HG03139 (cell line): Measurements from ENCODE around the gene CCER1.

Experiments
- ATAC-seq: cut with Tn5 transposase; IDR thresholded peaks from one replicate; pipeline ENCODE4 v1.9.1; 2021; ENCODE audit not compliant: unreplicated experiment

Gene CCER1

DNA sequence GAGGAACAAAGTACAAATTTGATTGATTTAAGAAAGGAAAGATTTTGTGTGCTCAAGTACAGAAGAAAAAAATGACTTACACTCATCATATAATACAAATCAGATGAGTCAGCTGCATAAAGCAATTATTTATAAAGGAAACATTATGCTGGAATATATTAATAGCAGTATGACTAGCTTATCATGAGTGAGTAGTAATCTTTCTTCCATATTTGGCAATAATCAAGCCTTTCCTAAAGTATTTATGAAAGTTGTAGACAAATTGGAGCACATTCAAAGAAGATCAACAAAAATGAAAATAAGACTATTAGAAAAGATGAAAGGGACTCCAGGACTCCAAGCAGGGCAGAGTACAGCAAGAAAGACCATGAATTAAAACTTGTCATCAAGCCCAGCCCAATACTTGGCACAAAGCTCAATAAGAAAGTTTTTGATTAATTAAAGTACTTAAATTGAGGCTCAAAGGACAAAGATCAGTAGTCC, 32.8 kb downstream of the CCER1 start:
- ATAC-seq: no peak

DNA sequence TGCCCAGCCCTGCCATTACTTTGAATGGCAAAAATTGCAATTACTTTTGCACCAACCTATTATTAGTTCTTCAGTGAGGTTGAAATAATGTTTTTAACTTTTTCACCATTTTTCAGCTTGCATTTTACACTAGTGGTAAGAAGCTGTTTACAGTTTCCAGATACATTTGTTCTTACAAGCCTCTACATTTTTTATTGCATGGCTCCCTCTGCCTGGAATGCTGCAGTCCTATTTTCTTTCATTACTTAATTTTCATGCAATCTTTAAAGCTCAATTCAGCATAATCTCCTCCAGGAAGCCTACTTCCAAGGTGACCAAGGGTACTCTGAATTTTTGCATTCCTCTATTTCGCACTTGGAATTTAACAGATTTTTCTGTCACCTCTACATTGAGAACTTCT, 33.4 kb downstream of the CCER1 start:
- no peak for ATAC-seq

DNA sequence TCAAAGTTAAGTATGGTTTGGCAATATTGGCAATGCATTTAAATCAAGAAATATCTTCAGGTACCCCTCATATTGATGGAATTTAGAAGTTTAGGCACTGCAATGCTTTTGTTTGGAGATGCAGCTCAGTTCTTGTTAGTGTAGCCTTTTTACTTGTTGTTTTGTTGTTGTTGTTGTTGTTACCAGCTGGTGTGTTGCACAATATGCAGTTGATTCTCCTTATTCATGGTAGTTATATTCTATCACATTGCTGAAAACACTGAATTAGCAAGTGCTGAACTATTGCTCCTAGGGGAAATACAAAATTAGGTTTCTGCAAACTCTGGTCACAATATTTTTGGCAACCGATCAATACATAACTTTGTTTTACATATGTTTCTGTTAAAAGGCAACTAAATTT, 34.8 kb downstream of the CCER1 start:
- ATAC-seq: no peak

DNA sequence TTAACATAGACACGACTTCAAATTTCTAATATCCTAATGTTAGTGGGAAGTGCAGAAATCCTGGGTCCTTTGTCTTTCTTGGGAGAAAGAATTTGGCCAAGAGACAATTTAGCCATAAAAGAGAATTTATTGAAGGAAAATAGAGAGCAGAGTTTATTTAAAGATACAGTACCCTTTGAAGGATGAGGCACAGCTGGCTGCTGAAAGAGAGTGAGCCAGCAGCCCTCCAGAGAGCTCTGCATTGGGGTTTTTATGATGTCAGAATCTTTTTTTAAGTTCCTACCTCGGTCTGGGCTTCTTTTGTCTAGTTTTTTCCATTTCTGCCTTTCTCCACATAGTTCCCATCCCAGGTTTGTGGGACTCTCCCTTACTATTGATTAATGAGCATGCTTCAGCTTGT, 37.5 kb downstream of the CCER1 start:
- no peak for ATAC-seq

DNA sequence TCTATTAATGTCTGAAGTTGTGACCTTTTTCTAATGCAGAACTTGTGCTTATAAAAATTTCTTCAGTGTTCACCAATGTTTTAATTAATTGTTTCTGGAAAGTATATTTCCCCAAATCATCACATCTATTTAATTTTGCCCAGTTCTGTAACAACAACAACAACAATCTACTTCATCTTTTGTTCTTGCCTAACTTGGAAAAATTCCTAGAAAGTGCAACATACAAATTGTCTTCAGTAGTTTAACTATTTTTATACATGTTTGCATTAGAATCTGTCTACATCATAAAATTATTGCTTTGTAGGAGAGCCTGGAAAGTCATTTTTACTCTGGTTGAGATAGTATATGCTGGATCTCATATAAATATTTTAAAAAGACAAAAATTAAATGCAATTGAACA, 38.5 kb downstream of the CCER1 start:
- no peak for ATAC-seq

DNA sequence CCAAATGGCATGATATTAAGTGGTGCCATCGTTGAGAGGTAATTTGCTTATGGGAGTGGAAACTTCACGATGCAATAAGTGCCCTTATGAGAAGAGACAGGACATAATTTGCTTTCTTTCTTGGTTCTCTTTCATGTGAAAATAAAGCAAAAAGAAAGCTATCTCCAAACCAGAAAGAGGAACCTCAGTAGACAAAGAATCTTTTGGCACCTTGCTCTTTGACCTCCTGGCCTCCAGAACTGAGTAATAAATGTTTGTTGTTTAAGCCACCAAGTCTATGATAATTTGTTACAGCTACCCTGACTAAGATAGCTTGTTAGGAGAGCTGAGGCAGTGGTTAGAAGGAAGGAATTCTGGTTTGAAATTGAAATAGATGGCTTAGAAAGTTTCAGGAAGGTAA, 39.6 kb downstream of the CCER1 start:
- ATAC-seq: no peak

DNA sequence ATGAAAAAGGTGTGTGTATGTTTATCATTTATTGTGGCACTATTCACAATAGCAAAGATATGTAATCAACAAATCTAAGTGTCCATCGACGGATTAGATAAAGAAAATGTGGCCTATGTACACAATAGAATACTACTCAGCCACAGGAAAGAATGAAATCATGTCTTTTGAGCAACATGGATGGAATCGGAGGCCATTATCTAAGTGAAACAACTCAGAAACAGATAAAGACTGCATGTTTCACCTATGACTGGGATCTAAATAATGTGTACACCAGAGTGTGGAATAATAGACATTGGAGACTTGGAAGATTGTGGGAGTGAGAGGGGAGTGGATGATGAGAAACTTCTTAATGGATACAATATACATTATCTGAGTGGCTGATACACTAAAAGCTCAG, 44.0 kb downstream of the CCER1 start:
- no peak for ATAC-seq

DNA sequence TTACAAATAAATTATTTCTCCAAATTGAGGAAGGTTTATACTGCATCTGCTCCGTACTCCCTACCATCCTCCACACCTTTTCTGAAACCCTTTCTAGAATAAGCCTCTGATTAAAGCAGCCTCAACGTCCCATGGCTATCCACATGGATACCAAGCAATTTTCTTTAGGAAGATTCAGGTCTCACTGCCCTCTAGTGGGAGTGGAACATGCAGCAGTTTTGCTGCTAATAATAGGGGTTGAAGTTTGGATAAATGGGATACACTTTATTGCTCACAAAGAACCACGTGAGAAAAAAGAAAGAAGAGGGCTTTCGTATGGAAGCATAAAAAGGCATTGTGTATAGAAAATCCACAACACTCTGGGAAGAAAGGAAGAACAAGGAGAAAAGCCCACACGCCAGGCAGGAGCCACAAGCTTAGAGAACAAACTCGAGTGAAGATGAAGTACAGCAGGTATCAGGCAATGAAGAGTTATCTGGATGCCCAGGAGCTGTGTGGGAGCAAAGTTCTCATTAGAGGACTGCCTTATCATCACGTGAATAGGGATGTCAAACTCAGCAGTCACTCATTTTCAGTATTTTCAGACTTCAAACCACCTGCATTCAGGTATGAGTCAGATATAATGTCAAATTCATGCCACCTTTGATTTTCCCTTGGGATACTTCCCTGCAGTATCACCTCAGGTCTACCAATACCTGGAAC, 45.8 kb downstream of the CCER1 start:
- no peak for ATAC-seq

DNA sequence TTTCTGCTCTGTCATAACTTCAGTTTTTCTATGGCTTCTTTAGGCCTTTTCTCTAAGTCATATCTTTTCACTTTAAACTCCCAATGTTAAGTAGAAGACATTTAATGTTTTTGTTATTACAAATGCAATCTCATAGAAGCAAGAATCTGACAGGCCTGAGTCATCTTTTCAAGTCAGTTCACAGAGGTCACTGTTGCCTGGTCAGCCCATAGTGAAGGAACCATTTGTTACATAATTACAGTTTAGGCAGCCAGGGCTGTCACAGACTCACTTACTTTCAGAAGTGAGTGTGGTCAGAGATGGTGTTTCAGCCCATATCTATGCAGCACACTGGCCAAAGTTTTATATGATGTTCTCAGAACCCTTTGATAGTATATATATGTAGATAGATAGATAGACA, 46.5 kb downstream of the CCER1 start:
- ATAC-seq: no peak

DNA sequence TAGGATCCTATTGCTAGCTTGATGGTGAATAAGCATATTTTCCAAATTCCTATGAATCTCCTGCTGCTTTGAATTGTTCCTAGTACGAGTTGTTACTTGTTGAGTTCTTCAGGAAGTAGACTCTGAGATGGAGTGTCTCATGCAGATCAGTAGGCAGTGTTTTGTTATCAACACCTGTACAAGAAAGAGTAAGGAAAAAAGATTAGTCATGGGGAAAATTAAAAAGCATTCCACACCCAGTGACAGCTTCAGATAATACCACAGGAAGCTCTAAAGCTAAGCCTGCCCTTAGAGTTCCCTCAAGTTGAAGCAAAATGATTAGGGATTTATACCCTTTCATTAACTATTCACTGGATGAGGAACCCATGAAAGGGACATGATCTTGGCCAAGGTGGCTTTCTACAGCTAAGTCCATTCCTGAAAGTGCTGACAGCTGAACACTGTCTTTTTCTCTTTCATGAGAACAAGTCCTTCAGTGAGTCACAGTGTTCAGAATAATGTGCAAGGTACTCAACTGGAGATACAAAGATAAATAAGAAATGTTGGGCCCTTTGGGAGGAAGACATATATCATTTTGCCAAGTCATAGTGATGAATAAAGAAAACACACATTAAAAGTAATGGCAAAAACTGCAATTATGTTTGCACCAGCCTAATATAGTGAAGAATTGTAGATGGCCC, 49.1 kb downstream of the CCER1 start:
- ATAC-seq: no peak

DNA sequence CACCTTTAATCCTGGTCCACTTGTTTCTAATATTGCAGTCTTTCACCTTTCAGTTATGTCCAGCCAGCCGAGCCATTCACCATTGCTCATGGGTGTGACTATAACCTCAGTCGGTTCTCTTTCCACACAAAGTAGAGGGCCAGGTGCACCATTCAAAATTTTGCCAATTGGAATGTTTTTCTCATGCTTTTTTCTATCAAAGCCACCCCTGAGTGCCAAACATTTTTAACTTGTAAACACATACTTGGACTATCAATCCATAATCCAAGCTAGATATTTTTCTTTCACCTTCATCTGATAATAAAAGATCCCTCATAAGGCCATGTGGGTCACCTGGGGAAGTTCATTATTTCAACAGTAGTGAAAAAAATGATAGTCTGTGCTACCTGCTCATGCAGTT, 52.4 kb downstream of the CCER1 start:
- ATAC-seq: no peak
